GM19193 (cell line): Measurements from ENCODE around the gene RABGGTB.

ENCODE experiments used
- POLR2A ChIP-seq: IDR thresholded peaks from 4 replicates; pipeline ENCODE4 v1.6.1; 2011; ENCODE audit not compliant: insufficient read depth, insufficient read length; ENCODE audit errors: extremely low read depth

RABGGTB gene

GRCh38 chr1:75785983-75786853 lies at the start of gene RABGGTB:
TSS of gene RABGGTB (plus strand) at chr1:75786256. CDS start at chr1:75786272, 16 bp downstream.
- peak; percentile 99 for TF ChIP-seq POLR2A

GRCh38 chr1:75742047-75742625 lies 43.9 kb upstream of the RABGGTB start:
- no peak for TF ChIP-seq POLR2A

GRCh38 chr1:75745276-75745675 lies 40.8 kb upstream of the RABGGTB start:
- no peak for TF ChIP-seq POLR2A

GRCh38 chr1:75764057-75764655 lies 21.9 kb upstream of the RABGGTB start:
- TF ChIP-seq POLR2A: no peak

GRCh38 chr1:75765697-75766355 lies 20.2 kb upstream of the RABGGTB start:
- no peak for TF ChIP-seq POLR2A

- no peak for TF ChIP-seq POLR2A
These were observed 18.0 kb upstream of the RABGGTB start for GRCh38 chr1:75768016-75768415.

- TF ChIP-seq POLR2A: no peak
These were observed 15.3 kb upstream of the RABGGTB start for GRCh38 chr1:75770761-75771160.

- TF ChIP-seq POLR2A: no peak
These were observed 14.1 kb upstream of the RABGGTB start for GRCh38 chr1:75771978-75772377.

- no peak for TF ChIP-seq POLR2A
These were observed 605 bp upstream of the RABGGTB start for GRCh38 chr1:75785320-75785982.

GRCh38 chr1:75786901-75787493 lies 941 bp downstream of the RABGGTB start:
- TF ChIP-seq POLR2A: no peak

GRCh38 chr1:75787524-75787923 lies 1.5 kb downstream of the RABGGTB start:
- TF ChIP-seq POLR2A: no peak

GRCh38 chr1:75789988-75790387 lies 3.9 kb downstream of the RABGGTB start:
- TF ChIP-seq POLR2A: no peak

- TF ChIP-seq POLR2A: no peak
These were observed 5.0 kb downstream of the RABGGTB start for GRCh38 chr1:75791022-75791421.

GRCh38 chr1:75792091-75792490 lies 6.0 kb downstream of the RABGGTB start:
- TF ChIP-seq POLR2A: no peak

GRCh38 chr1:75794382-75794781 lies 8.3 kb downstream of the RABGGTB start:
- TF ChIP-seq POLR2A: no peak

- TF ChIP-seq POLR2A: peak; percentile 37
These were observed 9.7 kb downstream of the RABGGTB start for GRCh38 chr1:75795703-75796193.
